Measurements from ENCODE around the gene METAP1.
"Not testable (repeated sequence)": the region's sequence is repeated elsewhere in the genome, so short reads cannot be mapped to it uniquely, and the experiment has no call there.

The METAP1 gene

GRCh38 chr4:99054428-99054994 lies 59.0 kb downstream of the METAP1 start:
- DNase-seq (ENCODE audit: low spot score) (no peak), FAIRE-seq (no peak)

- no peak for FAIRE-seq
- no peak for DNase-seq (ENCODE audit: low spot score)
Measured at GRCh38 chr4:99058228-99058627, 62.7 kb downstream of the METAP1 start.

GRCh38 chr4:99059550-99059949 lies 64.0 kb downstream of the METAP1 start:
- no peak for DNase-seq (ENCODE audit: low spot score)
- no peak for FAIRE-seq

GRCh38 chr4:99061048-99061700 lies 65.7 kb downstream of the METAP1 start:
- FAIRE-seq (no peak), DNase-seq (ENCODE audit: low spot score) (no peak)

- FAIRE-seq (peak; percentile 89), DNase-seq (ENCODE audit: low spot score) (peak; percentile 79)
Measured at GRCh38 chr4:99062120-99062519, 66.6 kb downstream of the METAP1 start.

GRCh38 chr4:99065521-99065920 lies 70.0 kb downstream of the METAP1 start:
- not testable (repeated sequence) for FAIRE-seq

GRCh38 chr4:99067617-99068016 lies 72.1 kb downstream of the METAP1 start:
- DNase-seq (ENCODE audit: low spot score) (no peak), FAIRE-seq (no peak)

More at GRCh38 chr4:99065521-99065920, 70.0 kb downstream of the METAP1 start:
- DNase-seq (ENCODE audit: low spot score) = not testable (repeated sequence)

GRCh38 chr4:99071159-99071558 lies 75.6 kb downstream of the METAP1 start:
- FAIRE-seq (no peak), DNase-seq (ENCODE audit: low spot score) (no peak)

- FAIRE-seq = no peak
- no peak for DNase-seq (ENCODE audit: low spot score)
Measured at GRCh38 chr4:99074816-99075215, 79.3 kb downstream of the METAP1 start.

- DNase-seq (ENCODE audit: low spot score) (no peak), FAIRE-seq (no peak)
Measured at GRCh38 chr4:99076292-99076976, 80.9 kb downstream of the METAP1 start.

GRCh38 chr4:99077177-99077576 lies 81.7 kb downstream of the METAP1 start:
- DNase-seq (ENCODE audit: low spot score) (no peak), FAIRE-seq (no peak)

- DNase-seq (ENCODE audit: low spot score) (no peak), FAIRE-seq (no peak)
Measured at GRCh38 chr4:99078336-99078735, 82.8 kb downstream of the METAP1 start.

- no peak for DNase-seq (ENCODE audit: low spot score)
Measured at GRCh38 chr4:99078931-99079624, 83.6 kb downstream of the METAP1 start.

GRCh38 chr4:99079625-99080295 lies 84.2 kb downstream of the METAP1 start:
- no peak for DNase-seq (ENCODE audit: low spot score)
- FAIRE-seq = no peak

More at GRCh38 chr4:99078931-99079624, 83.6 kb downstream of the METAP1 start:
- FAIRE-seq = no peak

GRCh38 chr4:99080869-99081268 lies 85.3 kb downstream of the METAP1 start:
- FAIRE-seq; DNase-seq (ENCODE audit: low spot score): not testable (repeated sequence)

- FAIRE-seq = no peak
- DNase-seq (ENCODE audit: low spot score) = no peak
Measured at GRCh38 chr4:99082192-99082591, 86.7 kb downstream of the METAP1 start.

- DNase-seq (ENCODE audit: low spot score) (no peak), FAIRE-seq (no peak)
Measured at GRCh38 chr4:99084595-99084994, 89.1 kb downstream of the METAP1 start.

GRCh38 chr4:99088023-99088449 lies 92.5 kb downstream of the METAP1 start:
- FAIRE-seq = no peak
- no peak for DNase-seq (ENCODE audit: low spot score)

- FAIRE-seq = no peak
- peak; percentile 69 for DNase-seq (ENCODE audit: low spot score)
Measured at GRCh38 chr4:99088481-99089365, 93.2 kb downstream of the METAP1 start, which contains the start of gene ADH5. Gene ADH5, minus strand, starts transcription at chr4:99088788. Its CDS starts 88 bp downstream, at chr4:99088700.
